Neural progenitor cell (in vitro differentiated cells): ENCODE measurements around the gene SPDYE1. TPM values are rescaled to one million over a fixed set of nuclear protein-coding genes. Genes with fewer than 3 reads are reported as not detected.
A peak's percentile ranks its signal among the peaks of the same experiment; 100 is the strongest.

ENCODE experiments used
- DNase-seq: peaks from one replicate; pipeline ENCODE4 v3.0.0-alpha.2; 2016; ENCODE audit warnings: low spot score
- H2AFZ ChIP-seq: fragments of 200-600 bp; sonication (generic); replicated peaks from 2 replicates; pipeline ENCODE4 v1.6.1; 2016; ENCODE audit warnings: antibody characterized with exemption
- H3F3A ChIP-seq: fragments of 200-600 bp; sonication (generic); 2 replicates; pipeline ENCODE4 v1.6.1; 2016; ENCODE audit warnings: antibody characterized with exemption, low read depth
- H3K27ac ChIP-seq: fragments of 200-600 bp; sonication (generic); 2 replicates; pipeline ENCODE4 v1.5.1; 2016; ENCODE audit warnings: mild to moderate bottlenecking
- H3K27me3 ChIP-seq: fragments of 200-600 bp; sonication (generic); 2 replicates; pipeline ENCODE4 v1.6.1; 2016; ENCODE audit warnings: mild to moderate bottlenecking, moderate library complexity
- H3K36me3 ChIP-seq: fragments of 200-600 bp; sonication (generic); 2 replicates; pipeline ENCODE4 v1.5.1; 2016
- H3K4me1 ChIP-seq: fragments of 200-600 bp; sonication (generic); 2 replicates; pipeline ENCODE4 v1.6.1; 2016; ENCODE audit warnings: mixed run types
- H3K4me2 ChIP-seq: fragments of 200-600 bp; sonication (generic); 2 replicates; pipeline ENCODE4 v1.6.1; 2016
- H3K4me3 ChIP-seq: fragments of 200-600 bp; sonication (generic); 2 replicates; pipeline ENCODE4 v1.5.1; 2016
- H3K79me2 ChIP-seq: fragments of 200-600 bp; sonication (generic); 2 replicates; pipeline ENCODE4 v1.6.1; 2016; ENCODE audit warnings: low read depth
- H3K9ac ChIP-seq: fragments of 200-600 bp; sonication (generic); 2 replicates; pipeline ENCODE4 v1.6.1; 2016
- H3K9me3 ChIP-seq: fragments of 200-600 bp; sonication (generic); 2 replicates; pipeline ENCODE4 v1.5.1; 2016; ENCODE audit warnings: low read depth
- H4K20me1 ChIP-seq: fragments of 200-600 bp; sonication (generic); 2 replicates; pipeline ENCODE4 v1.6.1; 2016; ENCODE audit warnings: low read depth
- H3K27ac Mint-ChIP-seq: 3 replicates; pipeline ENCODE4 v1.8.0; 2021; ENCODE audit warnings: mixed read lengths
- H3K27me3 Mint-ChIP-seq: 2 replicates; pipeline ENCODE4 v1.8.0; 2022; ENCODE audit warnings: low read depth, mild to moderate bottlenecking, inconsistent platforms, moderate library complexity, mixed read lengths; ENCODE audit not compliant: insufficient read depth
- H3K36me3 Mint-ChIP-seq: 3 replicates; pipeline ENCODE4 v1.8.0; 2021; ENCODE audit warnings: mixed read lengths
- H3K4me1 Mint-ChIP-seq: 3 replicates; pipeline ENCODE4 v1.8.0; 2021; ENCODE audit warnings: mixed read lengths
- H3K4me3 Mint-ChIP-seq: 3 replicates; pipeline ENCODE4 v1.8.0; 2021; ENCODE audit warnings: mild to moderate bottlenecking, moderate library complexity, mixed read lengths
- H3K9me3 Mint-ChIP-seq: 3 replicates; pipeline ENCODE4 v1.8.0; 2020; ENCODE audit warnings: mixed read lengths
- EZH2 ChIP-seq: fragments of 200-600 bp; sonication (generic); IDR thresholded peaks from 2 replicates; pipeline ENCODE4 v1.6.1; 2017; ENCODE audit warnings: antibody characterized with exemption, mild to moderate bottlenecking, moderate library complexity
- EZH2phosphoT487 ChIP-seq: fragments of 200-600 bp; sonication (generic); IDR thresholded peaks from 2 replicates; pipeline ENCODE4 v1.6.1; 2017; ENCODE audit warnings: antibody characterized with exemption
- total RNA-seq: library from RNA; depleted of rRNA; stranded (reverse); fragments of >200 nt; gene quantifications from 2 replicates; pipeline ENCODE4 v1.2.3, GENCODE V29; 2015; ENCODE audit warnings: low replicate concordance
- TF ChIP-seq, protein P1 (sequence below): fragments of 200-600 bp; sonication (generic); IDR thresholded peaks from 2 replicates; pipeline ENCODE4 v1.5.1; 2017; ENCODE audit warnings: antibody characterized with exemption, mild to moderate bottlenecking

SPDYE1 gene
- total RNA-seq, 1 donor from 2014 or later: not detected

DNA sequence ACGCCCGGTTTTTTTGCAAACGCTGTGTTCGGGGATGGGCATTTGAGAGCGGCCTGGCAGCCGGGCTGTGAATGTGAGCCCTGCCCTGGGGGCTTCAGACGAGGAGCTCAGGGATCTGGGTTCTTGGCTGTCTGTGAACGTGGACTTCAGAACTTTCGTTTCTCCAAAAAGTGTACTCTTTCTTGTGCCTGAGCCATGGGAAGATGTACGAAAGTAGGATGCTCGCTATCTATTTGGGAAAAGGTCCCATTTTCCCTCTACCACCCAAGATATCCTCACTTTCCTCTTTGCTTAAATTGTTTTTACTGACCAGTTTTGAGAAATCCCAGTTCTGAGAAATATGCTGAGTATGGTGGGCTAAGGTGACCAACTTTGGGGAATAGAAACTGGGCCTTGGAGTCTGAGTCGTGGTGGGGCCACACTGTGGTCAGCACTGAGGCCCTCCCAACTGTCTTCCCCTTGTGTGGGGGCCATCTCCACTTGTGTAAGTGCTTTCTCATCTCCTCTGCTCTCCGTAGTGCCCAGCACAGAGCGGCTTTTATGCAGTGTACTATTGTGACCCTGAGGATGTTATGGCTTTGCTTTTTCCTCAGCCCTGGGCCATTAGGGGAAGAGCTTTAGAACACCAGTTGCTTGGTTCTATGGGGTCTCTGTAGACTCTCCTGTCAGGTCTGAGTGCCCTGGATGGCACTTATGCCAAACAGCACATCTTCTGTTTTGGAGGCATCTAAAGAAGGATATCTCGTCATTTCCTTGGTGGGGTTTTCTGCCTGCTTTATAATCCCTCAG is 47.7 kb downstream of the SPDYE1 start:
- H3K36me3 ChIP-seq: no peaks in the 10 kb centered on the region
- TF ChIP-seq, protein P1, sequence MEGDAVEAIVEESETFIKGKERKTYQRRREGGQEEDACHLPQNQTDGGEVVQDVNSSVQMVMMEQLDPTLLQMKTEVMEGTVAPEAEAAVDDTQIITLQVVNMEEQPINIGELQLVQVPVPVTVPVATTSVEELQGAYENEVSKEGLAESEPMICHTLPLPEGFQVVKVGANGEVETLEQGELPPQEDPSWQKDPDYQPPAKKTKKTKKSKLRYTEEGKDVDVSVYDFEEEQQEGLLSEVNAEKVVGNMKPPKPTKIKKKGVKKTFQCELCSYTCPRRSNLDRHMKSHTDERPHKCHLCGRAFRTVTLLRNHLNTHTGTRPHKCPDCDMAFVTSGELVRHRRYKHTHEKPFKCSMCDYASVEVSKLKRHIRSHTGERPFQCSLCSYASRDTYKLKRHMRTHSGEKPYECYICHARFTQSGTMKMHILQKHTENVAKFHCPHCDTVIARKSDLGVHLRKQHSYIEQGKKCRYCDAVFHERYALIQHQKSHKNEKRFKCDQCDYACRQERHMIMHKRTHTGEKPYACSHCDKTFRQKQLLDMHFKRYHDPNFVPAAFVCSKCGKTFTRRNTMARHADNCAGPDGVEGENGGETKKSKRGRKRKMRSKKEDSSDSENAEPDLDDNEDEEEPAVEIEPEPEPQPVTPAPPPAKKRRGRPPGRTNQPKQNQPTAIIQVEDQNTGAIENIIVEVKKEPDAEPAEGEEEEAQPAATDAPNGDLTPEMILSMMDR: no peak
- TF ChIP-seq EZH2phosphoT487: no peak
- TF ChIP-seq EZH2: no peak
- peak overlapping the region; percentile 98 for H3K4me2 ChIP-seq
- H3K36me3 Mint-ChIP-seq: peaks cover 9% of the 10 kb centered on the region
- no peak overlapping the region for H3K27ac Mint-ChIP-seq
- peak overlapping the region; percentile 78 for H2AFZ ChIP-seq
- H3K4me3 Mint-ChIP-seq: peak overlapping the region; percentile 96
- H4K20me1 ChIP-seq: peaks cover 17% of the 10 kb centered on the region
- peaks cover 41% of the 10 kb centered on the region for H3K79me2 ChIP-seq
- H3K4me1 ChIP-seq: peaks cover 8% of the 10 kb centered on the region
- no peaks in the 10 kb centered on the region for H3K9me3 ChIP-seq
- H3F3A ChIP-seq: peaks cover 19% of the 10 kb centered on the region
- no peaks in the 10 kb centered on the region for H3K9me3 Mint-ChIP-seq
- DNase-seq: no peak
- H3K27ac ChIP-seq: no peak overlapping the region
- peak overlapping the region; percentile 74 for H3K9ac ChIP-seq
- peaks cover 26% of the 10 kb centered on the region for H3K4me1 Mint-ChIP-seq
- H3K27me3 Mint-ChIP-seq: peaks cover 15% of the 10 kb centered on the region
- peak overlapping the region; percentile 86 for H3K4me3 ChIP-seq
- H3K27me3 ChIP-seq: peaks cover 27% of the 10 kb centered on the region

- peaks cover 26% of the 10 kb centered on the region for H3K4me1 Mint-ChIP-seq
- Histone ChIP-seq H3K4me2 (no peak overlapping the region), H3K9ac (no peak overlapping the region)
These were observed 48.8 kb downstream of the SPDYE1 start for GRCh38 chr7:44046321-44047061.

GRCh38 chr7:44048031-44048795 is 50.5 kb downstream of the SPDYE1 start:
- H2AFZ ChIP-seq: no peak overlapping the region
- H4K20me1 ChIP-seq: peaks cover 24% of the 10 kb centered on the region
- H3K9ac ChIP-seq: no peak overlapping the region
- H3K36me3 ChIP-seq: no peaks in the 10 kb centered on the region
- no peak overlapping the region for H3K4me3 ChIP-seq
- no peaks in the 10 kb centered on the region for H3K9me3 ChIP-seq
- H3K79me2 ChIP-seq: peaks cover 41% of the 10 kb centered on the region
- peaks cover 3% of the 10 kb centered on the region for H3K27me3 ChIP-seq
- peaks cover 9% of the 10 kb centered on the region for H3F3A ChIP-seq
- no peak overlapping the region for H3K27ac Mint-ChIP-seq
- no peaks in the 10 kb centered on the region for H3K9me3 Mint-ChIP-seq
- H3K27ac ChIP-seq: no peak overlapping the region
- H3K27me3 Mint-ChIP-seq: peaks cover 5% of the 10 kb centered on the region
- peaks cover 8% of the 10 kb centered on the region for H3K4me1 ChIP-seq
- no peak for DNase-seq
- peaks cover 26% of the 10 kb centered on the region for H3K4me1 Mint-ChIP-seq
- H3K36me3 Mint-ChIP-seq: peaks cover 15% of the 10 kb centered on the region
- no peak overlapping the region for H3K4me3 Mint-ChIP-seq
- TF ChIP-seq EZH2phosphoT487 (no peak), EZH2 (no peak)
- TF ChIP-seq, protein P1: no peak
- no peak overlapping the region for H3K4me2 ChIP-seq

More at GRCh38 chr7:44046321-44047061, 48.8 kb downstream of the SPDYE1 start:
- H3K27ac Mint-ChIP-seq: no peak overlapping the region
- H3K4me1 ChIP-seq: peaks cover 8% of the 10 kb centered on the region
- no peak for DNase-seq
- TF ChIP-seq, protein P1: no peak
- TF ChIP-seq EZH2phosphoT487: no peak
- TF ChIP-seq EZH2: no peak
- H3K27me3 Mint-ChIP-seq: peaks cover 12% of the 10 kb centered on the region
- H4K20me1 ChIP-seq: peaks cover 24% of the 10 kb centered on the region
- no peak overlapping the region for H3K4me3 ChIP-seq
- H3F3A ChIP-seq: peaks cover 19% of the 10 kb centered on the region
- H3K9me3 ChIP-seq: no peaks in the 10 kb centered on the region
- H3K27me3 ChIP-seq: peaks cover 17% of the 10 kb centered on the region
- H3K36me3 ChIP-seq: no peaks in the 10 kb centered on the region
- H3K36me3 Mint-ChIP-seq: peaks cover 9% of the 10 kb centered on the region
- no peak overlapping the region for H3K27ac ChIP-seq
- no peaks in the 10 kb centered on the region for H3K9me3 Mint-ChIP-seq
- peaks cover 41% of the 10 kb centered on the region for H3K79me2 ChIP-seq
- peak overlapping the region; percentile 96 for H3K4me3 Mint-ChIP-seq
- no peak overlapping the region for H2AFZ ChIP-seq
